Epidermal melanocyte (primary cell): Measurements from ENCODE around the gene RGS2.

Source experiments
- DNase-seq: peaks from one replicate; pipeline ENCODE4 v3.0.0; 2011; ENCODE audit warnings: low spot score; ENCODE audit not compliant: insufficient read length

The RGS2 gene

DNA sequence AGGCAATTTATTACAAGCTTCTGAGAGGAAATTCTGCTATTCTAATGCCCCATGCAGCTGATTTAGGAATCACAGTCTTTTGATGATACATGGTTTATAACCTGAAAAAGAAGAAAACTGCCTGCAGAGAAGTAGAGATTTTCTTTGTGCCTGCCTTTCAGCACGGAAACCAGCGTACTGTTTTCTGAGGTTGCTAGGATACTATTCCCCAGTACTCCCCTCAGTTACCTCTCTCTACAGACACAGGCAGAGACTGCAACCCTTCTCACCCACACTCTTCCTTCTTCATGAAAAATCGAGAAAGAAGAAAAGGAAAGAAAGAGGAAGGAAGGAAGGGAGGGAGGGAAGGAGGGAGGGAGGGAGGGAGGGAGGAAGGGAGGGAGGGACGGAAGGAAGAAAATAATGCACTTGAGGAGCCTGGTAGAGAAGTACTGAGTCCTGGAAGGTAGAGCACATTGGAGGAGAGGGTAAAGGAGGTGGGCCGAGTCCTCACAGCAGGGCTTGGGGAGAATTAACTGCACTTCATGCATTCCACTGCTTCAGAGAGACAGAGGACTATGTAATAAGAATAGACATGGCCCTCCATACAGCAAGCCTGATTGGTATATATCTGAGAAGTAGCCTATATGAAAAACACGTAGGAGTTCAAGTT, 21.9 kb downstream of the RGS2 start:
- DNase-seq, result no peak

- no peak for DNase-seq
Observed at GRCh38 chr1:192831706-192832355, 23.0 kb downstream of the RGS2 start.

DNA sequence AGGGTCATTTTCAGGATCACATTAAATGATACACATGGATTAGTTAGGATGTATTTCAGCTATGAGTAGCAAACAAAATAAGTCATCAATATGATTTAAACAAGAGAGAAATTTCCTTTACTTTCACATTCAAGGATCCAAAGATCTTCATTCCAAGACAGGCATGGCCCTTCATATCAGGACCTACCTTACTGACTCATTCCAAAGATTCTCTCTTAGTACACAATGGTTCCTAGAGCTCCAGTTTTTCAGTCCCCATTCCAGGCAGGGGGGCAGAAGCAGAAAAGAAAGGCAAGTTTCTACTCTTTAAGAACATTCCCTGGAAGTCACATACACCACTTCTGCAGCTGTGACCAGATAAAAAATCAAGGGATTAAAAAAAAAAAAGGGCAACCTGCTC, 23.7 kb downstream of the RGS2 start:
- DNase-seq, result no peak

GRCh38 chr1:192835116-192835515, 26.3 kb downstream of the RGS2 start:
- DNase-seq, result no peak

GRCh38 chr1:192839162-192840066, 30.6 kb downstream of the RGS2 start:
- DNase-seq, result no peak

- no peak for DNase-seq
Observed at GRCh38 chr1:192844360-192844759, 35.5 kb downstream of the RGS2 start.

GRCh38 chr1:192846950-192847349, 38.1 kb downstream of the RGS2 start:
- no peak for DNase-seq

DNA sequence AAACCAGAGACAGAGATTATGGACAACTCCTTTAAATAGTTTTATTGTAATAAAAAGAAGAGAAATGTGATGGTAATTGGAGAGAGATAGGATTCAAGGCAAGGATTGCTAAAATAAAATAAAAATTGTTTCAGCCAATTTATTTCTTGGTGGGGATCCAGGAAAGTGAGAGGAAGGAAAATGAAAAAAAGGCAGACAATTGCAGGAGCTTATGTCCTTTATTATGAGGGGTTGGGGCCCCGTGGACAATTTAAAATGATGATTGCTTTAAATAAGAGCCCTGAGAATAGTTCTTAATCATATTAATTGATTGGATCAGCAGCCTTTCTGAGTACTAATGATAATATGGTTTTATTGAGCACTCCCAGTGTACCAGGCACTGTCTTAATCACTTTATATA, 40.2 kb downstream of the RGS2 start:
- no peak for DNase-seq

DNA sequence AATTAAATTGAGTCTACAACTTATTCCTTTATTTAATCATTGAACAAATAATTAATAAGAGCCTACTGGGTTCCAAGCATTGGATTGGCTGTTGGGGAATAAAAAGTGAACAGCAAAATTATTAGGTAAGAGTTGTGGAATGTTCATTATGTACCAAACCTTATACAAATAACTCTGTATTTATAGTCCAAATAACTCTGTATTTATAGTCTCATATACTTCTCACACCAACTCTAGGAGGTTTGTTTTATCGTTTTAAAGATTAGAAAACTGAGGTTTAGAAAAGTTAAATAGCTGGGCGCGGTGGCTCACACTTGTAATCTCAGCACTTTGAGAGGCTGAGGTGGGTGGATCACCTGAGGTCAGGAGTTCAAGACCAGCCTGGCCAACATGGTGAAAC, 40.6 kb downstream of the RGS2 start:
- no peak for DNase-seq

GRCh38 chr1:192852001-192852947, 43.4 kb downstream of the RGS2 start:
- no peak for DNase-seq

GRCh38 chr1:192858456-192858855, 49.6 kb downstream of the RGS2 start:
- DNase-seq, result no peak

- no peak for DNase-seq
Observed at GRCh38 chr1:192859808-192860207, 51.0 kb downstream of the RGS2 start.

DNA sequence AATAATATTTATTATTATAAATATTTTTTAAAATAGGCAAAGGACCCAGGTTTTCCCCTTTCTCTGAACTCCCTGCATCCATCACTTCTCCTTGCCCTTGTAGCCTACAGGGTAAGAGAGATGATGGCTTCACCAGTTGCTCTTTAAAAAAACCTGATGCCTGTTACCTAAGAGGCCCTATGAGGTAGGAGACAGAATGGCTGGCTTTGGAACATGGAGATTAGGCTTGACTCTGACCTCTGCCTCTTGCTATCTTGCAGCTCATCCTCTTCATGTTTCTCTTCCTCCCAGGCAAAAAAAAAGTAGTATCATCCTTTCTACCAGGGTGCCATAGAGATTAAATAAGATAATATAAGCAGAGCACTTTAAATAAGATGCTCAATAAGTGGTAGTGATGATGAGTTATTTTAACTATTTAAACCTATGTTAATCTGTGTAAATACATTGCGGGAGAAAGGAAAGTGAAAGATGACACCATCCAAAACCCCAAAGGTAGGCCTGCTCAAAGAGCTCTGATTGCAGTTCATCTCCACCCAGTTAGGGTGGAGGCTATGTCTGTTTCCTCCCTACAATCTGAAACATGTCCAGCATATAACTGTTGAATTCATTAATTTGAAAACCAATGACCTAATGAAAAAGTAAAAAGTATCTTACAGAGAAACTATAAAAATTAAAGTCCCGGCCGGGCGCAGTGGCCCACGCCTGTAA, 51.8 kb downstream of the RGS2 start:
- no peak for DNase-seq

DNA sequence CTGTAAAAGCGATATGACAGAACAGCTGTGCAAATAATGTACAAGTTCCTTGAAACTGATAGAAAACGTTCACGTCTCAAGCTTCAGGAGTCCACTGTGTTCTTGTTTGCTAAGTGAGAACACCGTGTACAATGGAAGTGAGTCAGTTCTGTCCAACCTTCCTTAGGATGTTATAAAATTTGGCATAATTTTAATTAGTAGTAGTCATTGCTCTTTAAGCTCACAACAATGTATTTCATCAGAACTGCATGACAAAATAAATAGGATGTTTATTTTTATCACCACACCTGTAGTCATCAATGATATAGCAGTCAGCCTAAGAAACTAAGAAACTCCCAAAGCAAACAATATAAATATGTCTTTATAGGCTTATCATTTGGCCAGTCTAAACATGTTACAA, 53.0 kb downstream of the RGS2 start:
- no peak for DNase-seq
